Measurements from ENCODE around the gene SCN2B.

The SCN2B gene

GRCh38 chr11:118168751-118169150 lies 7.7 kb downstream of the SCN2B start:
- no peak overlapping the region for H3K9ac ChIP-seq (ENCODE audit: low read length)
- peaks cover 8% of the 10 kb centered on the region for H3K4me1 ChIP-seq (ENCODE audit: control insufficient read depth, insufficient read depth, low read length)
- H3K27me3 ChIP-seq (ENCODE audit: control insufficient read depth, insufficient read depth, low read length) = peaks cover 45% of the 10 kb centered on the region
- no peak overlapping the region for H3K4me3 ChIP-seq (ENCODE audit: low read length)
- H3K36me3 ChIP-seq (ENCODE audit: control insufficient read depth, insufficient read depth, low read length) = no peaks in the 10 kb centered on the region
- no peaks in the 10 kb centered on the region for H3K9me3 ChIP-seq (ENCODE audit: control insufficient read depth, low read length)

GRCh38 chr11:118168316-118168715 lies 8.1 kb downstream of the SCN2B start:
- Histone ChIP-seq H3K36me3 (ENCODE audit: control insufficient read depth, insufficient read depth, low read length) (no peaks in the 10 kb centered on the region), H3K27me3 (ENCODE audit: control insufficient read depth, insufficient read depth, low read length) (peaks cover 50% of the 10 kb centered on the region), H3K4me3 (ENCODE audit: low read length) (no peak overlapping the region), H3K4me1 (ENCODE audit: control insufficient read depth, insufficient read depth, low read length) (peaks cover 8% of the 10 kb centered on the region), H3K9ac (ENCODE audit: low read length) (no peak overlapping the region), H3K9me3 (ENCODE audit: control insufficient read depth, low read length) (no peaks in the 10 kb centered on the region)

GRCh38 chr11:118167906-118168305 lies 8.5 kb downstream of the SCN2B start:
- H3K4me1 ChIP-seq (ENCODE audit: control insufficient read depth, insufficient read depth, low read length) = peaks cover 8% of the 10 kb centered on the region
- no peaks in the 10 kb centered on the region for H3K9me3 ChIP-seq (ENCODE audit: control insufficient read depth, low read length)
- peaks cover 53% of the 10 kb centered on the region for H3K27me3 ChIP-seq (ENCODE audit: control insufficient read depth, insufficient read depth, low read length)
- H3K4me3 ChIP-seq (ENCODE audit: low read length) = no peak overlapping the region
- no peaks in the 10 kb centered on the region for H3K36me3 ChIP-seq (ENCODE audit: control insufficient read depth, insufficient read depth, low read length)
- H3K9ac ChIP-seq (ENCODE audit: low read length) = no peak overlapping the region

GRCh38 chr11:118167253-118167652 lies 9.2 kb downstream of the SCN2B start:
- Histone ChIP-seq H3K36me3 (ENCODE audit: control insufficient read depth, insufficient read depth, low read length) (no peaks in the 10 kb centered on the region), H3K9me3 (ENCODE audit: control insufficient read depth, low read length) (no peaks in the 10 kb centered on the region), H3K4me1 (ENCODE audit: control insufficient read depth, insufficient read depth, low read length) (peaks cover 8% of the 10 kb centered on the region), H3K9ac (ENCODE audit: low read length) (no peak overlapping the region), H3K27me3 (ENCODE audit: control insufficient read depth, insufficient read depth, low read length) (peaks cover 60% of the 10 kb centered on the region), H3K4me3 (ENCODE audit: low read length) (no peak overlapping the region)

GRCh38 chr11:118166641-118167040 lies 9.8 kb downstream of the SCN2B start:
- Histone ChIP-seq H3K9me3 (ENCODE audit: control insufficient read depth, low read length) (no peaks in the 10 kb centered on the region), H3K36me3 (ENCODE audit: control insufficient read depth, insufficient read depth, low read length) (no peaks in the 10 kb centered on the region), H3K4me3 (ENCODE audit: low read length) (no peak overlapping the region), H3K9ac (ENCODE audit: low read length) (no peak overlapping the region), H3K4me1 (ENCODE audit: control insufficient read depth, insufficient read depth, low read length) (peaks cover 5% of the 10 kb centered on the region), H3K27me3 (ENCODE audit: control insufficient read depth, insufficient read depth, low read length) (peaks cover 61% of the 10 kb centered on the region)

- Histone ChIP-seq H3K4me3 (ENCODE audit: low read length) (no peak overlapping the region), H3K36me3 (ENCODE audit: control insufficient read depth, insufficient read depth, low read length) (no peaks in the 10 kb centered on the region), H3K27me3 (ENCODE audit: control insufficient read depth, insufficient read depth, low read length) (peaks cover 53% of the 10 kb centered on the region), H3K4me1 (ENCODE audit: control insufficient read depth, insufficient read depth, low read length) (no peaks in the 10 kb centered on the region), H3K9me3 (ENCODE audit: control insufficient read depth, low read length) (no peaks in the 10 kb centered on the region), H3K9ac (ENCODE audit: low read length) (no peak overlapping the region)
Observed at GRCh38 chr11:118164885-118165284, 11.6 kb downstream of the SCN2B start.

- no peaks in the 10 kb centered on the region for H3K9me3 ChIP-seq (ENCODE audit: control insufficient read depth, low read length)
- H3K4me1 ChIP-seq (ENCODE audit: control insufficient read depth, insufficient read depth, low read length) = no peaks in the 10 kb centered on the region
- H3K4me3 ChIP-seq (ENCODE audit: low read length) = no peak overlapping the region
- peaks cover 51% of the 10 kb centered on the region for H3K27me3 ChIP-seq (ENCODE audit: control insufficient read depth, insufficient read depth, low read length)
- H3K9ac ChIP-seq (ENCODE audit: low read length) = no peak overlapping the region
- no peaks in the 10 kb centered on the region for H3K36me3 ChIP-seq (ENCODE audit: control insufficient read depth, insufficient read depth, low read length)
Observed at GRCh38 chr11:118163494-118163893, 12.9 kb downstream of the SCN2B start.

- Histone ChIP-seq H3K27me3 (ENCODE audit: control insufficient read depth, insufficient read depth, low read length) (peaks cover 52% of the 10 kb centered on the region), H3K36me3 (ENCODE audit: control insufficient read depth, insufficient read depth, low read length) (no peaks in the 10 kb centered on the region), H3K9ac (ENCODE audit: low read length) (no peak overlapping the region), H3K4me1 (ENCODE audit: control insufficient read depth, insufficient read depth, low read length) (no peaks in the 10 kb centered on the region), H3K9me3 (ENCODE audit: control insufficient read depth, low read length) (no peaks in the 10 kb centered on the region), H3K4me3 (ENCODE audit: low read length) (no peak overlapping the region)
Observed at GRCh38 chr11:118162846-118163245, 13.6 kb downstream of the SCN2B start.

GRCh38 chr11:118161786-118162185 lies 14.7 kb downstream of the SCN2B start:
- no peaks in the 10 kb centered on the region for H3K9me3 ChIP-seq (ENCODE audit: control insufficient read depth, low read length)
- no peaks in the 10 kb centered on the region for H3K36me3 ChIP-seq (ENCODE audit: control insufficient read depth, insufficient read depth, low read length)
- no peaks in the 10 kb centered on the region for H3K4me1 ChIP-seq (ENCODE audit: control insufficient read depth, insufficient read depth, low read length)
- peaks cover 62% of the 10 kb centered on the region for H3K27me3 ChIP-seq (ENCODE audit: control insufficient read depth, insufficient read depth, low read length)
- no peak overlapping the region for H3K9ac ChIP-seq (ENCODE audit: low read length)
- H3K4me3 ChIP-seq (ENCODE audit: low read length) = no peak overlapping the region

GRCh38 chr11:118157186-118157895 lies 19.1 kb downstream of the SCN2B start:
- Histone ChIP-seq H3K4me1 (ENCODE audit: control insufficient read depth, insufficient read depth, low read length) (peaks cover 7% of the 10 kb centered on the region), H3K9ac (ENCODE audit: low read length) (no peak overlapping the region), H3K4me3 (ENCODE audit: low read length) (no peak overlapping the region), H3K9me3 (ENCODE audit: control insufficient read depth, low read length) (no peaks in the 10 kb centered on the region), H3K27me3 (ENCODE audit: control insufficient read depth, insufficient read depth, low read length) (peaks cover 82% of the 10 kb centered on the region), H3K36me3 (ENCODE audit: control insufficient read depth, insufficient read depth, low read length) (no peaks in the 10 kb centered on the region)

- H3K36me3 ChIP-seq (ENCODE audit: control insufficient read depth, insufficient read depth, low read length) = no peaks in the 10 kb centered on the region
- H3K9ac ChIP-seq (ENCODE audit: low read length) = no peak overlapping the region
- H3K27me3 ChIP-seq (ENCODE audit: control insufficient read depth, insufficient read depth, low read length) = peaks cover 83% of the 10 kb centered on the region
- H3K4me1 ChIP-seq (ENCODE audit: control insufficient read depth, insufficient read depth, low read length) = peaks cover 13% of the 10 kb centered on the region
- no peak overlapping the region for H3K4me3 ChIP-seq (ENCODE audit: low read length)
- H3K9me3 ChIP-seq (ENCODE audit: control insufficient read depth, low read length) = no peaks in the 10 kb centered on the region
Observed at GRCh38 chr11:118156531-118157185, 19.8 kb downstream of the SCN2B start.

- no peak overlapping the region for H3K9ac ChIP-seq (ENCODE audit: low read length)
- no peak overlapping the region for H3K4me3 ChIP-seq (ENCODE audit: low read length)
- H3K9me3 ChIP-seq (ENCODE audit: control insufficient read depth, low read length) = no peaks in the 10 kb centered on the region
- peaks cover 86% of the 10 kb centered on the region for H3K27me3 ChIP-seq (ENCODE audit: control insufficient read depth, insufficient read depth, low read length)
- no peaks in the 10 kb centered on the region for H3K36me3 ChIP-seq (ENCODE audit: control insufficient read depth, insufficient read depth, low read length)
- H3K4me1 ChIP-seq (ENCODE audit: control insufficient read depth, insufficient read depth, low read length) = peaks cover 13% of the 10 kb centered on the region
Observed at GRCh38 chr11:118155776-118156530, 20.5 kb downstream of the SCN2B start.

Measured in mucosa of stomach (tissue), 1 donor.